ENCODE results near the gene ENG.

DNA sequence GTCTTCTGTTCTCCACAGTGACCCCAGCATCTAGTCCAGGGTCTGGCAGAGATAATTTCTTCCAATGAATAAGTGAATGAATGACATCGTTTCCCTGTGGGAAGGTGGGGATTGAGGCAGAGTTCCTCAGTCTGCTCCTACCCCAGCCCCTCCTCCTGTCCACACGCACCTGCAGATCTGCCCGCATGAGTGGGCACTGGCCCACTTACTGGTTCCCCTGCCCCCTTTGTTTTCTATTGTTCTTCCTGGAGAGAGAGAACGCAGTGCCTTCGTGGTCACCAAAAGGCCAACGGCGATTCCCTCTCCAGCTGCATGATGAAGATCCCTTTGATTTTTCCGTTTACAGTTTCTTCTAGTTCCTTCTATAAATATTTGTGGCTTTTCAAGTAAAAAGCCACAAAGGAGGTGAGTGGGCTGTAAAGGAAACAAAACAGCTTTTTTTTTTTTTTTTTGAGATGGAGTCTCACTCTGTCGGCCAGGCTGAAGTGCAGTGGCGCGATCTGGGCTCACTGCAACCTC, 57.5 kb downstream of the ENG start:
- TF ChIP-seq EZH2 (IDR thresholded peaks at IDR 0.05) (no peak), EZH2phosphoT487 (IDR thresholded peaks at IDR 0.05) (no peak)
- TF ChIP-seq, protein P1, sequence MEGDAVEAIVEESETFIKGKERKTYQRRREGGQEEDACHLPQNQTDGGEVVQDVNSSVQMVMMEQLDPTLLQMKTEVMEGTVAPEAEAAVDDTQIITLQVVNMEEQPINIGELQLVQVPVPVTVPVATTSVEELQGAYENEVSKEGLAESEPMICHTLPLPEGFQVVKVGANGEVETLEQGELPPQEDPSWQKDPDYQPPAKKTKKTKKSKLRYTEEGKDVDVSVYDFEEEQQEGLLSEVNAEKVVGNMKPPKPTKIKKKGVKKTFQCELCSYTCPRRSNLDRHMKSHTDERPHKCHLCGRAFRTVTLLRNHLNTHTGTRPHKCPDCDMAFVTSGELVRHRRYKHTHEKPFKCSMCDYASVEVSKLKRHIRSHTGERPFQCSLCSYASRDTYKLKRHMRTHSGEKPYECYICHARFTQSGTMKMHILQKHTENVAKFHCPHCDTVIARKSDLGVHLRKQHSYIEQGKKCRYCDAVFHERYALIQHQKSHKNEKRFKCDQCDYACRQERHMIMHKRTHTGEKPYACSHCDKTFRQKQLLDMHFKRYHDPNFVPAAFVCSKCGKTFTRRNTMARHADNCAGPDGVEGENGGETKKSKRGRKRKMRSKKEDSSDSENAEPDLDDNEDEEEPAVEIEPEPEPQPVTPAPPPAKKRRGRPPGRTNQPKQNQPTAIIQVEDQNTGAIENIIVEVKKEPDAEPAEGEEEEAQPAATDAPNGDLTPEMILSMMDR (IDR thresholded peaks at IDR 0.05) = no peak

All from neural progenitor cell (in vitro differentiated cells).